Osteocyte (in vitro differentiated cells): ENCODE data around the gene LTBP3. TPM values are rescaled to one million over a fixed set of nuclear protein-coding genes. Genes with fewer than 3 reads are reported as not detected.

Experiments
- DNase-seq: peaks from one replicate; pipeline ENCODE4 v3.0.0; 2021; ENCODE audit warnings: mixed read lengths; ENCODE audit not compliant: unreplicated experiment; ENCODE audit errors: extremely low spot score
- H3K27ac Mint-ChIP-seq: one replicate; pipeline ENCODE4 v1.8.0; 2021; ENCODE audit warnings: mild to moderate bottlenecking, mixed read lengths; ENCODE audit not compliant: unreplicated experiment
- H3K27me3 Mint-ChIP-seq: one replicate; pipeline ENCODE4 v1.8.0; 2021; ENCODE audit warnings: mixed read lengths; ENCODE audit not compliant: unreplicated experiment
- H3K36me3 Mint-ChIP-seq: one replicate; pipeline ENCODE4 v1.8.0; 2021; ENCODE audit warnings: mixed read lengths; ENCODE audit not compliant: unreplicated experiment
- H3K4me1 Mint-ChIP-seq: one replicate; pipeline ENCODE4 v1.8.0; 2021; ENCODE audit warnings: mixed read lengths; ENCODE audit not compliant: unreplicated experiment
- H3K4me3 Mint-ChIP-seq: one replicate; pipeline ENCODE4 v1.8.0; 2021; ENCODE audit warnings: mild to moderate bottlenecking, moderate library complexity, mixed read lengths; ENCODE audit not compliant: unreplicated experiment
- H3K9me3 Mint-ChIP-seq: one replicate; pipeline ENCODE4 v1.8.0; 2021; ENCODE audit warnings: mixed read lengths; ENCODE audit not compliant: unreplicated experiment
- total RNA-seq: library from RNA; stranded (reverse); gene quantifications from 2 replicates; pipeline ENCODE4 v1.2.1, GENCODE V29; 2021
- TF ChIP-seq, protein P1 (sequence below): fragments of 200-600 bp; sonication (generic); IDR thresholded peaks from 2 replicates; pipeline ENCODE4 v1.5.0; 2021; ENCODE audit warnings: antibody characterized with exemption, mild to moderate bottlenecking, moderate library complexity

LTBP3 gene
- total RNA-seq, 1 donor from 2014 or later = 256 TPM

DNA sequence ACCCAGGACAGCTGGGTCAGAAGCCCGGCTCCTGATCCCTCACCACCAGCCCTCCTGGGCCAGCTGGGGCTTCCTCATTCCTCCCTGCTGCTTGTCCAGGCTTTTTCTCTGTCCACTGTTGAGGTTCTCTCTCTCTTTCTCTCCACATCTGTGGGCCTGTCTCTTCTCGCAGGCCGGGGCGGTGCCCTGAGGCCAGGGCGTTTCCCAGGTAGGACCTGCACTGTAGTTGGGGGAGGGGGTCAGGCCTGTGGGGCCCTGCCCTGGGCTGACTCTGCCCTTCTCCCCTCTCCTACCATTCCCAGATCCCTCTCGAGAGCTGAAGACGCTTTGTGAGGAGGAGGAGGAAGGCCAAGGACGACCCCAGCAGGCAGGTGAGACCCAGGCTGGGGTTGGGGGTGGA, 22.6 kb upstream of the LTBP3 start:
- no peak overlapping the region for H3K27ac Mint-ChIP-seq
- H3K4me1 Mint-ChIP-seq = peaks cover 25% of the 10 kb centered on the region
- TF ChIP-seq, protein P1, sequence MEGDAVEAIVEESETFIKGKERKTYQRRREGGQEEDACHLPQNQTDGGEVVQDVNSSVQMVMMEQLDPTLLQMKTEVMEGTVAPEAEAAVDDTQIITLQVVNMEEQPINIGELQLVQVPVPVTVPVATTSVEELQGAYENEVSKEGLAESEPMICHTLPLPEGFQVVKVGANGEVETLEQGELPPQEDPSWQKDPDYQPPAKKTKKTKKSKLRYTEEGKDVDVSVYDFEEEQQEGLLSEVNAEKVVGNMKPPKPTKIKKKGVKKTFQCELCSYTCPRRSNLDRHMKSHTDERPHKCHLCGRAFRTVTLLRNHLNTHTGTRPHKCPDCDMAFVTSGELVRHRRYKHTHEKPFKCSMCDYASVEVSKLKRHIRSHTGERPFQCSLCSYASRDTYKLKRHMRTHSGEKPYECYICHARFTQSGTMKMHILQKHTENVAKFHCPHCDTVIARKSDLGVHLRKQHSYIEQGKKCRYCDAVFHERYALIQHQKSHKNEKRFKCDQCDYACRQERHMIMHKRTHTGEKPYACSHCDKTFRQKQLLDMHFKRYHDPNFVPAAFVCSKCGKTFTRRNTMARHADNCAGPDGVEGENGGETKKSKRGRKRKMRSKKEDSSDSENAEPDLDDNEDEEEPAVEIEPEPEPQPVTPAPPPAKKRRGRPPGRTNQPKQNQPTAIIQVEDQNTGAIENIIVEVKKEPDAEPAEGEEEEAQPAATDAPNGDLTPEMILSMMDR = no peak
- DNase-seq = no peak
- H3K36me3 Mint-ChIP-seq = peaks cover 11% of the 10 kb centered on the region
- H3K27me3 Mint-ChIP-seq = no peaks in the 10 kb centered on the region
- H3K9me3 Mint-ChIP-seq = no peaks in the 10 kb centered on the region
- no peak overlapping the region for H3K4me3 Mint-ChIP-seq

DNA sequence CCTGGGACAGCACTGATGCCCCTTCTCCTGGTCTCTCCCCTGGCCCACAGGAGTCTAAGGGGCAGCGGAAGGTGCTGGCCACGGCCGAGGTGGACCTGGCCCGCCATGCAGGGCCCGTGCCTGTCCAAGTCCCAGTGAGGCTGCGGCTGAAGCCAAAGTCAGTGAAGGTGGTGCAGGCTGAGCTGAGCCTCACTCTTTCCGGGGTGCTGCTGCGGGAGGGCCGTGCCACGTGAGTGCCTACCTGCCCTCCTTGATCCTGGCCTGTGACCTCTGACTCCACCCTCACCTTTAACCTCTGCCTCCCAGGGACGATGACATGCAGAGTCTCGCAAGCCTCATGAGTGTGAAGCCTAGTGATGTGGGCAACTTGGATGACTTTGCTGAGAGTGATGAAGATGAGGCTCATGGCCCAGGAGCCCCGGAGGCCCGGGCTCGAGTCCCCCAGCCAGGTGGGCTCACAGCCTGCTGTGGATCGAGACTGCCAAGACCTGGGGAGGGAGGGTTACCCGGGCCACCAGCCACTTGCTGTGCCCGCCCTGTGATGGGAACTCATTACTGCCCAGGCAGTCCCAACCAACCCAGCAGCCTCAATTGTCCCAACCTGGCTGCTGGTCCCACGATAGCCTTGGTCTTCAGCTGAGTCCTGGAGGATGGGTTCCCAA, 22.0 kb upstream of the LTBP3 start:
- Mint-ChIP-seq H3K36me3 (peaks cover 11% of the 10 kb centered on the region), H3K27ac (no peak overlapping the region), H3K9me3 (no peaks in the 10 kb centered on the region), H3K4me1 (peaks cover 29% of the 10 kb centered on the region), H3K27me3 (no peaks in the 10 kb centered on the region), H3K4me3 (no peak overlapping the region)
- TF ChIP-seq, protein P1 = no peak
- DNase-seq = no peak

- peaks cover 11% of the 10 kb centered on the region for H3K36me3 Mint-ChIP-seq
- no peak for DNase-seq
- H3K27me3 Mint-ChIP-seq = no peaks in the 10 kb centered on the region
- H3K27ac Mint-ChIP-seq = no peak overlapping the region
- H3K4me1 Mint-ChIP-seq = peaks cover 35% of the 10 kb centered on the region
- H3K4me3 Mint-ChIP-seq = no peak overlapping the region
- no peaks in the 10 kb centered on the region for H3K9me3 Mint-ChIP-seq
- TF ChIP-seq, protein P1 = no peak
These were observed 21.1 kb upstream of the LTBP3 start for GRCh38 chr11:65579291-65579690.

DNA sequence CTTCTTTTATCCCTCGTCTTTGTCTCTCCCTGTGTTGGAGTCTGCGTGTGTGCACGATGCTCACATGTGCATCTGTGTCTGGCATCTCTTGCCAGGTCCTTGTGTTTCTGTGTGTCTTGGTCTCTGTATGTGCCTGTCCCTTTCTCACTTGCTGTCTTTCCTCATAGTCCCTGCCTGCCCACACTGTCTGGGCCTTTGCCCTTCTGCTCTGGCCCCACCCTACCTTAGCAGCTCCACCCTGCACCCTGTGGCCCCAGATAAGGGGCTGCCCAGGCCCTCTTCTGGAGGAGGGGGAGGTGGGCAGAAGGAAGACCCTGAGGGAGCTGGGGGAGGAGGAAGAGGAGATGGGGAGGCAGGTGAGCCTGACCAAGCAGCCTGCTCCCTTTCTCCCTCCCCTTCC, 20.5 kb upstream of the LTBP3 start:
- H3K4me3 Mint-ChIP-seq = no peak overlapping the region
- H3K27me3 Mint-ChIP-seq = no peaks in the 10 kb centered on the region
- H3K9me3 Mint-ChIP-seq = no peaks in the 10 kb centered on the region
- H3K4me1 Mint-ChIP-seq = peaks cover 39% of the 10 kb centered on the region
- H3K36me3 Mint-ChIP-seq = peaks cover 11% of the 10 kb centered on the region
- H3K27ac Mint-ChIP-seq = peak overlapping the region; percentile 80
- no peak for DNase-seq
- TF ChIP-seq, protein P1 = no peak

- Mint-ChIP-seq H3K36me3 (peaks cover 8% of the 10 kb centered on the region), H3K27me3 (no peaks in the 10 kb centered on the region), H3K27ac (peak overlapping the region; percentile 80)
These were observed 20.0 kb upstream of the LTBP3 start for GRCh38 chr11:65578134-65578533.

More at GRCh38 chr11:65578134-65578533, 20.0 kb upstream of the LTBP3 start:
- DNase-seq = no peak
- H3K9me3 Mint-ChIP-seq = no peaks in the 10 kb centered on the region
- TF ChIP-seq, protein P1 = no peak
- peaks cover 43% of the 10 kb centered on the region for H3K4me1 Mint-ChIP-seq
- H3K4me3 Mint-ChIP-seq = no peak overlapping the region
